H9 (cell line): Measurements from ENCODE around the gene MGMT. TPM values are rescaled to one million over a fixed set of nuclear protein-coding genes. Genes with fewer than 3 reads are reported as not detected.

Source experiments
- DNase-seq: peaks from one replicate; pipeline ENCODE4 v3.0.0-alpha.2; 2017
- H2AFZ ChIP-seq: one replicate; pipeline ENCODE4 v1.6.1; 2013; ENCODE audit warnings: mild to moderate bottlenecking, low read length, control low read depth, moderate library complexity
- H2AK5ac ChIP-seq: 2 replicates; pipeline ENCODE4 v1.6.1; 2013; ENCODE audit warnings: low read length, control low read depth, mixed read lengths; ENCODE audit not compliant: insufficient read length
- H2BK120ac ChIP-seq: one replicate; pipeline ENCODE4 v1.6.1; 2013; ENCODE audit warnings: low read depth, mild to moderate bottlenecking, low read length, control low read depth, inconsistent platforms; ENCODE audit not compliant: poor library complexity, severe bottlenecking
- H2BK12ac ChIP-seq: 2 replicates; pipeline ENCODE4 v1.6.1; 2013; ENCODE audit warnings: low read length, control low read depth, mixed read lengths, low read depth; ENCODE audit not compliant: insufficient read length
- H2BK15ac ChIP-seq: 2 replicates; pipeline ENCODE4 v1.6.1; 2013; ENCODE audit warnings: low read depth, low read length, control low read depth
- H2BK20ac ChIP-seq: one replicate; pipeline ENCODE4 v1.6.1; 2013; ENCODE audit warnings: low read depth, mild to moderate bottlenecking, low read length, control low read depth, inconsistent platforms; ENCODE audit not compliant: poor library complexity, severe bottlenecking
- H2BK5ac ChIP-seq: 2 replicates; pipeline ENCODE4 v1.6.1; 2013; ENCODE audit warnings: low read length, control low read depth, mixed read lengths; ENCODE audit not compliant: insufficient read length
- H3K14ac ChIP-seq: 2 replicates; pipeline ENCODE4 v1.6.1; 2013; ENCODE audit warnings: low read length, control low read depth; ENCODE audit not compliant: insufficient read depth
- H3K18ac ChIP-seq: 2 replicates; pipeline ENCODE4 v1.6.1; 2013; ENCODE audit warnings: low read depth, mild to moderate bottlenecking, mixed read lengths, low read length, control low read depth; ENCODE audit not compliant: insufficient read length
- H3K23ac ChIP-seq: 2 replicates; pipeline ENCODE4 v1.6.1; 2013; ENCODE audit warnings: low read length, control low read depth, mixed read lengths, low read depth; ENCODE audit not compliant: insufficient read length
- H3K23me2 ChIP-seq: 2 replicates; pipeline ENCODE4 v1.6.1; 2013; ENCODE audit warnings: low read depth, mild to moderate bottlenecking, mixed read lengths, low read length, control low read depth; ENCODE audit not compliant: insufficient read length, poor library complexity, severe bottlenecking
- H3K27ac ChIP-seq: 2 replicates; pipeline ENCODE4 v1.5.1; 2013; ENCODE audit warnings: low read length, control low read depth, mixed read lengths, low read depth; ENCODE audit not compliant: insufficient read length
- H3K27me3 ChIP-seq: 2 replicates; pipeline ENCODE4 v1.6.1; 2013; ENCODE audit warnings: low read length, control low read depth, inconsistent platforms; ENCODE audit not compliant: insufficient read depth
- H3K4ac ChIP-seq: 2 replicates; pipeline ENCODE4 v1.6.1; 2013; ENCODE audit warnings: low read depth, mild to moderate bottlenecking, control low read depth, inconsistent platforms, low read length, moderate library complexity
- H3K4me1 ChIP-seq: 2 replicates; pipeline ENCODE4 v1.6.1; 2013; ENCODE audit warnings: low read length, control low read depth, inconsistent platforms; ENCODE audit not compliant: insufficient read depth
- H3K4me2 ChIP-seq: 2 replicates; pipeline ENCODE4 v1.6.1; 2013; ENCODE audit warnings: low read length, control low read depth, mixed read lengths; ENCODE audit not compliant: insufficient read length, insufficient read depth
- H3K56ac ChIP-seq: 2 replicates; pipeline ENCODE4 v1.6.1; 2013; ENCODE audit warnings: low read depth, mild to moderate bottlenecking, mixed read lengths, low read length, control low read depth; ENCODE audit not compliant: insufficient read length
- H3K79me1 ChIP-seq: 2 replicates; pipeline ENCODE4 v1.6.1; 2013; ENCODE audit warnings: low read depth, mild to moderate bottlenecking, moderate library complexity, low read length, control low read depth, inconsistent platforms; ENCODE audit not compliant: insufficient read depth, poor library complexity, severe bottlenecking
- H3K79me2 ChIP-seq: 2 replicates; pipeline ENCODE4 v1.6.1; 2013; ENCODE audit warnings: low read length, control low read depth, inconsistent platforms; ENCODE audit not compliant: insufficient read depth
- H3K9ac ChIP-seq: 2 replicates; pipeline ENCODE4 v1.6.1; 2013; ENCODE audit warnings: low read length, control low read depth, mixed read lengths; ENCODE audit not compliant: insufficient read length; ENCODE audit errors: extremely low read depth
- H3K9me3 ChIP-seq: one replicate; pipeline ENCODE4 v1.6.1; 2013; ENCODE audit warnings: low read depth, low read length, inconsistent platforms; ENCODE audit not compliant: control insufficient read depth
- H3T11ph ChIP-seq: one replicate; pipeline ENCODE4 v1.6.1; 2013; ENCODE audit warnings: mild to moderate bottlenecking, low read length, control low read depth, inconsistent platforms
- H4K20me1 ChIP-seq: one replicate; pipeline ENCODE4 v1.6.1; 2013; ENCODE audit not compliant: control insufficient read depth, insufficient read length, insufficient read depth
- H4K5ac ChIP-seq: 2 replicates; pipeline ENCODE4 v1.6.1; 2013; ENCODE audit warnings: low read depth, mild to moderate bottlenecking, mixed read lengths, low read length, control low read depth; ENCODE audit not compliant: insufficient read length
- H4K8ac ChIP-seq: replicated peaks from 2 replicates; pipeline ENCODE4 v1.6.1; 2013; ENCODE audit warnings: low read length, control low read depth, mixed read lengths, low read depth; ENCODE audit not compliant: insufficient read length
- H4K91ac ChIP-seq: 2 replicates; pipeline ENCODE4 v1.6.1; 2013; ENCODE audit warnings: low read depth, mild to moderate bottlenecking, moderate library complexity, mixed read lengths, low read length, control low read depth; ENCODE audit not compliant: insufficient read length
- H3K27ac Mint-ChIP-seq, 3 experiments: 2 replicates in 2 of 3; 3 replicates in 1 of 3; pipeline ENCODE4 v1.8.0; 2020 to 2021; ENCODE audit warnings: mixed read lengths in 3 of 3, mild to moderate bottlenecking in 1 of 3, moderate library complexity in 1 of 3
- H3K27me3 Mint-ChIP-seq: 2 replicates; pipeline ENCODE4 v1.8.0; 2021; ENCODE audit warnings: low read depth, mild to moderate bottlenecking, moderate library complexity, mixed read lengths
- H3K36me3 Mint-ChIP-seq, 3 experiments: 2 replicates in 2 of 3; 3 replicates in 1 of 3; pipeline ENCODE4 v1.8.0; 2020 to 2021; ENCODE audit warnings: low read depth in 3 of 3, mixed read lengths in 3 of 3; ENCODE audit not compliant: insufficient read depth in 1 of 3
- H3K4me1 Mint-ChIP-seq, 2 experiments: 2 replicates each; pipeline ENCODE4 v1.8.0; 2020; ENCODE audit warnings: mixed read lengths in 2 of 2
- H3K4me3 Mint-ChIP-seq, 2 experiments: 2 replicates in 1 of 2; 3 replicates in 1 of 2; pipeline ENCODE4 v1.8.0; 2020 to 2021; ENCODE audit warnings: mild to moderate bottlenecking in 2 of 2, mixed read lengths in 2 of 2, moderate library complexity in 1 of 2
- H3K9me3 Mint-ChIP-seq, 2 experiments: 2 replicates in 1 of 2; 3 replicates in 1 of 2; pipeline ENCODE4 v1.8.0; 2020; ENCODE audit warnings: mild to moderate bottlenecking in 2 of 2, mixed read lengths in 2 of 2, moderate library complexity in 1 of 2
- WGBS: extraction: QIAGEN DNeasy Blood & Tissue Kit; methylation state at CpG from one replicate; pipeline ENCODE4 v1.1.7; 2013; ENCODE audit warnings: missing lambda C conversion rate, low lambda C conversion rate, mixed read lengths; ENCODE audit not compliant: insufficient read length; ENCODE audit errors: extremely low coverage; 5-methylcytosine and 5-hydroxymethylcytosine counted together
- total RNA-seq: library from RNA; stranded (reverse); gene quantifications from 2 replicates; pipeline ENCODE4 v1.2.1, GENCODE V29; 2021
- TF ChIP-seq, protein P1 (sequence below): fragments of 200-600 bp; sonication (generic); conservative IDR thresholded peaks from 3 replicates; pipeline ENCODE4 v1.8.0; 2021; ENCODE audit warnings: antibody characterized with exemption, mild to moderate bottlenecking

Gene MGMT
- total RNA-seq, 1 experiment from 2014 or later = 18.4 TPM

DNA sequence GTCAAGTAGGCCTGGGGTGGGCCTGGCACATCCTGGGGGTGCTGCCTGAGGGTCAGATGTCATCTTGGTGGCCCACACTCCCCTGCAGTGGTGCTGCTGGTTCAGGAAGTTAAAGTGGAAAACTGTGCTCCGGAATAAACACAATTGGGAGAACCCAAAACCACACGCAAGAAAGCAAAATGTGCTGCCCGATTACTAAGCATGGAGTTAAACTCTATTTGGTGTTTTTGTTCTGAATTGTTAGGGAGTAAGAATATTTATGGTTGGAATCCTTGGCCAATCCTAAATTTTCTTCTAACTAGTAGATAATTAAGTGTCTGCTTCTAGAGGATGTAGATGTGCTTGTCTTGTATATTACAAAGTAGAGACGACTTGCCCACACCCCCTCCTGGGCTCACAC lies 131.4 kb downstream of the MGMT start:
- Histone ChIP-seq H4K20me1 (no peaks in the 10 kb centered on the region), H3K9me3 (no peaks in the 10 kb centered on the region), H3K9ac (no peak overlapping the region), H3T11ph (no peak overlapping the region), H2BK120ac (no peak overlapping the region), H3K4ac (no peak overlapping the region), H4K91ac (no peak overlapping the region), H2AK5ac (no peak overlapping the region), H2AFZ (no peak overlapping the region), H3K27me3 (no peaks in the 10 kb centered on the region), H4K5ac (no peak overlapping the region), H3K79me2 (no peaks in the 10 kb centered on the region), H3K14ac (no peak overlapping the region), H3K56ac (no peak overlapping the region), H2BK5ac (no peak overlapping the region), H3K23me2 (no peaks in the 10 kb centered on the region), H4K8ac (no peak overlapping the region), H3K27ac (no peak overlapping the region), H3K18ac (no peak overlapping the region), H3K79me1 (no peaks in the 10 kb centered on the region), H3K4me1 (no peaks in the 10 kb centered on the region; the same call in 1 of the 2 replicates), H2BK15ac (no peak overlapping the region), H3K4me2 (no peak overlapping the region), H2BK20ac (no peak overlapping the region), H3K23ac (no peak overlapping the region), H2BK12ac (no peak overlapping the region)
- TF ChIP-seq, protein P1, sequence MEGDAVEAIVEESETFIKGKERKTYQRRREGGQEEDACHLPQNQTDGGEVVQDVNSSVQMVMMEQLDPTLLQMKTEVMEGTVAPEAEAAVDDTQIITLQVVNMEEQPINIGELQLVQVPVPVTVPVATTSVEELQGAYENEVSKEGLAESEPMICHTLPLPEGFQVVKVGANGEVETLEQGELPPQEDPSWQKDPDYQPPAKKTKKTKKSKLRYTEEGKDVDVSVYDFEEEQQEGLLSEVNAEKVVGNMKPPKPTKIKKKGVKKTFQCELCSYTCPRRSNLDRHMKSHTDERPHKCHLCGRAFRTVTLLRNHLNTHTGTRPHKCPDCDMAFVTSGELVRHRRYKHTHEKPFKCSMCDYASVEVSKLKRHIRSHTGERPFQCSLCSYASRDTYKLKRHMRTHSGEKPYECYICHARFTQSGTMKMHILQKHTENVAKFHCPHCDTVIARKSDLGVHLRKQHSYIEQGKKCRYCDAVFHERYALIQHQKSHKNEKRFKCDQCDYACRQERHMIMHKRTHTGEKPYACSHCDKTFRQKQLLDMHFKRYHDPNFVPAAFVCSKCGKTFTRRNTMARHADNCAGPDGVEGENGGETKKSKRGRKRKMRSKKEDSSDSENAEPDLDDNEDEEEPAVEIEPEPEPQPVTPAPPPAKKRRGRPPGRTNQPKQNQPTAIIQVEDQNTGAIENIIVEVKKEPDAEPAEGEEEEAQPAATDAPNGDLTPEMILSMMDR = no peak
- peaks cover 0 to 16% (median 11%) of the 10 kb centered on the region in 3 experiments; a peak in 6 of 7 replicates for H3K36me3 Mint-ChIP-seq
- no CpG with 5 or more reads among the region's 4 CpGs for WGBS
- H3K9me3 Mint-ChIP-seq = peaks cover 0 to 6% of the 10 kb centered on the region in 2 experiments; a peak in 2 of 5 replicates
- peaks cover 16 to 18% of the 10 kb centered on the region in 2 experiments for H3K4me1 Mint-ChIP-seq
- H3K27me3 Mint-ChIP-seq = no peaks in the 10 kb centered on the region
- DNase-seq = no peak
- no peak overlapping the region for H3K4me3 Mint-ChIP-seq
- no peak overlapping the region for H3K27ac Mint-ChIP-seq
